SK-N-SH treated with all-trans-retinoic acid at 6 μM for 48 hours (cell line): ENCODE results near the gene C2CD3.

ENCODE experiments used
- ARNTL ChIP-seq: fragments of 450-650 bp; formaldehyde crosslinking; IDR thresholded peaks from 2 replicates; pipeline ENCODE4 v1.5.0; 2020; ENCODE audit warnings: low read depth, mild to moderate bottlenecking, moderate library complexity, borderline replicate concordance
- BACH2 ChIP-seq: fragments of 250-450 bp; sonication (Bioruptor Pico); IDR thresholded peaks from 2 replicates; pipeline ENCODE4 v1.9.0; 2021; ENCODE audit warnings: mild to moderate bottlenecking, borderline replicate concordance
- CSDC2 ChIP-seq: fragments of 250-450 bp; sonication (Bioruptor Pico); IDR thresholded peaks from 2 replicates; pipeline ENCODE4 v1.5.0; 2020; ENCODE audit warnings: mild to moderate bottlenecking, moderate library complexity
- OSR1 ChIP-seq: fragments of 250-450 bp; sonication (Bioruptor Pico); IDR thresholded peaks from 2 replicates; pipeline ENCODE4 v1.8.0; 2022; ENCODE audit warnings: moderate library complexity, mild to moderate bottlenecking, inconsistent platforms
- RARB ChIP-seq: fragments of 250-450 bp; sonication (Bioruptor Pico); IDR thresholded peaks from 2 replicates; pipeline ENCODE4 v1.8.0; 2021; ENCODE audit warnings: mild to moderate bottlenecking, moderate library complexity
- SNAI2 ChIP-seq: fragments of 250-450 bp; sonication (Bioruptor Pico); IDR thresholded peaks from 2 replicates; pipeline ENCODE4 v1.5.0; 2020; ENCODE audit warnings: mild to moderate bottlenecking, moderate library complexity
- TCF4 ChIP-seq: fragments of 250-450 bp; sonication (Bioruptor Pico); IDR thresholded peaks from 2 replicates; pipeline ENCODE4 v1.8.0; 2021; ENCODE audit warnings: mild to moderate bottlenecking, moderate library complexity, borderline replicate concordance
- TOX ChIP-seq: fragments of 250-450 bp; sonication (Bioruptor Pico); IDR thresholded peaks from 2 replicates; pipeline ENCODE4 v1.8.0; 2021; ENCODE audit warnings: mild to moderate bottlenecking, moderate library complexity, borderline replicate concordance
- ZFP3 ChIP-seq: fragments of 250-450 bp; sonication (Bioruptor Pico); IDR thresholded peaks from 2 replicates; pipeline ENCODE4 v1.5.0; 2020; ENCODE audit warnings: mild to moderate bottlenecking, moderate library complexity
- ZFP30 ChIP-seq: fragments of 450-650 bp; formaldehyde crosslinking; IDR thresholded peaks from 2 replicates; pipeline ENCODE4 v1.5.0; 2022; ENCODE audit warnings: mild to moderate bottlenecking, moderate library complexity
- ZNF70 ChIP-seq: fragments of 450-650 bp; formaldehyde crosslinking; IDR thresholded peaks from 2 replicates; pipeline ENCODE4 v1.5.0; 2020; ENCODE audit warnings: mild to moderate bottlenecking, moderate library complexity
- TF ChIP-seq, protein P1 (sequence below): fragments of 250-450 bp; sonication (Bioruptor Pico); IDR thresholded peaks from 2 replicates; pipeline ENCODE4 v1.8.0; 2020; ENCODE audit warnings: mild to moderate bottlenecking, moderate library complexity, borderline replicate concordance
- TF ChIP-seq, protein P2 (sequence below): fragments of 250-450 bp; sonication (Bioruptor Pico); IDR thresholded peaks from 2 replicates; pipeline ENCODE4 v1.5.1; 2020; ENCODE audit warnings: low read depth, mild to moderate bottlenecking, moderate library complexity

DNA sequence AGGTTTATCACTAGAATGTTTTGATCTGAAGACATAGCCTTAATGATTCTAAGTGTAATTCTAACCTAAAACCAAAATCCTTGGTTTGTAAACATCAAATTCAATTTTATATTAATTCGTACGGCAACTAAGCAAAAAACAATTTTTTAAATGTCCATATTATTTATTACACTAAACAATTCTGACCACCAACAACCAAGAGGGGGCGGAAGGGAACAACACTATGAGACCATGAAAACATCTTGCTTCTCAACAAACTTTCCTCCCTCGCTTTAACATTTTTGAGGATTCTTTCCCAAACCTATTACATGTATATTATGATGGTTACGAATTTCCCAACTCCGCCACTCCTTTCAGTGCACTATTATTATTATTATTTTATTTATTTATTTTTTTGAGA, 181.6 kb downstream of the C2CD3 start:
- TF ChIP-seq, protein P1, sequence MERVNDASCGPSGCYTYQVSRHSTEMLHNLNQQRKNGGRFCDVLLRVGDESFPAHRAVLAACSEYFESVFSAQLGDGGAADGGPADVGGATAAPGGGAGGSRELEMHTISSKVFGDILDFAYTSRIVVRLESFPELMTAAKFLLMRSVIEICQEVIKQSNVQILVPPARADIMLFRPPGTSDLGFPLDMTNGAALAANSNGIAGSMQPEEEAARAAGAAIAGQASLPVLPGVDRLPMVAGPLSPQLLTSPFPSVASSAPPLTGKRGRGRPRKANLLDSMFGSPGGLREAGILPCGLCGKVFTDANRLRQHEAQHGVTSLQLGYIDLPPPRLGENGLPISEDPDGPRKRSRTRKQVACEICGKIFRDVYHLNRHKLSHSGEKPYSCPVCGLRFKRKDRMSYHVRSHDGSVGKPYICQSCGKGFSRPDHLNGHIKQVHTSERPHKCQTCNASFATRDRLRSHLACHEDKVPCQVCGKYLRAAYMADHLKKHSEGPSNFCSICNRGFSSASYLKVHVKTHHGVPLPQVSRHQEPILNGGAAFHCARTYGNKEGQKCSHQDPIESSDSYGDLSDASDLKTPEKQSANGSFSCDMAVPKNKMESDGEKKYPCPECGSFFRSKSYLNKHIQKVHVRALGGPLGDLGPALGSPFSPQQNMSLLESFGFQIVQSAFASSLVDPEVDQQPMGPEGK (CRISPR knock-in tag) = no peak
- TF ChIP-seq OSR1 (CRISPR knock-in tag) (no peak), ZNF70 (no peak), ZFP3 (CRISPR knock-in tag) (no peak), ZFP30 (CRISPR knock-in tag) (no peak), CSDC2 (CRISPR knock-in tag) (no peak), SNAI2 (CRISPR knock-in tag) (no peak), BACH2 (CRISPR knock-in tag) (no peak), ARNTL (no peak), RARB (CRISPR knock-in tag) (no peak), TOX (CRISPR knock-in tag) (no peak), TCF4 (CRISPR knock-in tag) (no peak)
- TF ChIP-seq, protein P2, sequence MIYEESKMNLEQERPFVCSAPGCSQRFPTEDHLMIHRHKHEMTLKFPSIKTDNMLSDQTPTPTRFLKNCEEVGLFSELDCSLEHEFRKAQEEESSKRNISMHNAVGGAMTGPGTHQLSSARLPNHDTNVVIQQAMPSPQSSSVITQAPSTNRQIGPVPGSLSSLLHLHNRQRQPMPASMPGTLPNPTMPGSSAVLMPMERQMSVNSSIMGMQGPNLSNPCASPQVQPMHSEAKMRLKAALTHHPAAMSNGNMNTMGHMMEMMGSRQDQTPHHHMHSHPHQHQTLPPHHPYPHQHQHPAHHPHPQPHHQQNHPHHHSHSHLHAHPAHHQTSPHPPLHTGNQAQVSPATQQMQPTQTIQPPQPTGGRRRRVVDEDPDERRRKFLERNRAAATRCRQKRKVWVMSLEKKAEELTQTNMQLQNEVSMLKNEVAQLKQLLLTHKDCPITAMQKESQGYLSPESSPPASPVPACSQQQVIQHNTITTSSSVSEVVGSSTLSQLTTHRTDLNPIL (CRISPR knock-in tag) = no peak
